Placental pericyte (primary cell): ENCODE data around the gene POLR3E. TPM values are rescaled to one million over a fixed set of nuclear protein-coding genes. Genes with fewer than 3 reads are reported as not detected.

Source experiments
- total RNA-seq: library from RNA; depleted of rRNA; stranded (reverse); fragments of >200 nt; gene quantifications from 2 replicates; pipeline ENCODE4 v1.2.3, GENCODE V29; 2012

Gene POLR3E, protein sequence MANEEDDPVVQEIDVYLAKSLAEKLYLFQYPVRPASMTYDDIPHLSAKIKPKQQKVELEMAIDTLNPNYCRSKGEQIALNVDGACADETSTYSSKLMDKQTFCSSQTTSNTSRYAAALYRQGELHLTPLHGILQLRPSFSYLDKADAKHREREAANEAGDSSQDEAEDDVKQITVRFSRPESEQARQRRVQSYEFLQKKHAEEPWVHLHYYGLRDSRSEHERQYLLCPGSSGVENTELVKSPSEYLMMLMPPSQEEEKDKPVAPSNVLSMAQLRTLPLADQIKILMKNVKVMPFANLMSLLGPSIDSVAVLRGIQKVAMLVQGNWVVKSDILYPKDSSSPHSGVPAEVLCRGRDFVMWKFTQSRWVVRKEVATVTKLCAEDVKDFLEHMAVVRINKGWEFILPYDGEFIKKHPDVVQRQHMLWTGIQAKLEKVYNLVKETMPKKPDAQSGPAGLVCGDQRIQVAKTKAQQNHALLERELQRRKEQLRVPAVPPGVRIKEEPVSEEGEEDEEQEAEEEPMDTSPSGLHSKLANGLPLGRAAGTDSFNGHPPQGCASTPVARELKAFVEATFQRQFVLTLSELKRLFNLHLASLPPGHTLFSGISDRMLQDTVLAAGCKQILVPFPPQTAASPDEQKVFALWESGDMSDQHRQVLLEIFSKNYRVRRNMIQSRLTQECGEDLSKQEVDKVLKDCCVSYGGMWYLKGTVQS
- 45.2 and 78.6 TPM in 2 replicates for total RNA-seq

DNA sequence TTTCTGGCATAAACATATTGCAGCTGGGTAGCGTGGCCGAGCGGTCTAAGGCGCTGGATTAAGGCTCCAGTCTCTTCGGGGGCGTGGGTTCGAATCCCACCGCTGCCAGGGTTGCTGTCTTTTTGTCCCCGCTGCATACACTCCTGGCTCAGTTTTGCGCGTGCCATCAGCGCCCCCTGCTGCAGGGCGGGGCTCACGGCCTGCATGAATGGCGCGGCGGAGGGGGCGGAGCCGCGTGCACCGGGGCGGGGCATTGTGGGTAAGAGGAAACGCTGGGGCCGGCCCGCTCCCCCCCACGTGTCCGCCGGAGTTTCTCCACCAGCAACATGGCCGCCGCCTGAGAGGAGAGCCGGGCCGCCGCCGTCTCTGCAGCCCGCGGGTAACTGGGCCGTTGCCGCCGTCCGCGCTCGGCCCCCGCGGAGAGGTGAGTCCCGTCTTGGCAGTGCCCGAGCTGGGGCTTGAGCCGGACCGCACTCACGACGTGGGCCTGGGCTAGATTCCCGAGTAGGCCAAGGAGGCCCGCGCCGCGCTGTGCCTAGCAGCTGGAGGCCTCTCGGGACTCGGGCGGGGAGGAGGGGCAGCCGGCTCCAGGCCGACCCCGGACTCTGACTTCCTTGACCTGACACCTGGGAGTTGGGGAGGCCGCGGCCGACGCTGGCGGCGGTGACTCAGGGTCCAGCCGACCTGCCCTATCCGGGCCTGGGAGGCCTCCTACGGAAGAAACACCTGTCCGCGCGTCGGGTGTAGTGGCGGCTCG is at the start of gene POLR3E:
Gene POLR3E, plus strand, starts transcription at position 296 of the 757 bp plus-strand sequence. CDS start 5,560 bp downstream, outside the sequence.

DNA sequence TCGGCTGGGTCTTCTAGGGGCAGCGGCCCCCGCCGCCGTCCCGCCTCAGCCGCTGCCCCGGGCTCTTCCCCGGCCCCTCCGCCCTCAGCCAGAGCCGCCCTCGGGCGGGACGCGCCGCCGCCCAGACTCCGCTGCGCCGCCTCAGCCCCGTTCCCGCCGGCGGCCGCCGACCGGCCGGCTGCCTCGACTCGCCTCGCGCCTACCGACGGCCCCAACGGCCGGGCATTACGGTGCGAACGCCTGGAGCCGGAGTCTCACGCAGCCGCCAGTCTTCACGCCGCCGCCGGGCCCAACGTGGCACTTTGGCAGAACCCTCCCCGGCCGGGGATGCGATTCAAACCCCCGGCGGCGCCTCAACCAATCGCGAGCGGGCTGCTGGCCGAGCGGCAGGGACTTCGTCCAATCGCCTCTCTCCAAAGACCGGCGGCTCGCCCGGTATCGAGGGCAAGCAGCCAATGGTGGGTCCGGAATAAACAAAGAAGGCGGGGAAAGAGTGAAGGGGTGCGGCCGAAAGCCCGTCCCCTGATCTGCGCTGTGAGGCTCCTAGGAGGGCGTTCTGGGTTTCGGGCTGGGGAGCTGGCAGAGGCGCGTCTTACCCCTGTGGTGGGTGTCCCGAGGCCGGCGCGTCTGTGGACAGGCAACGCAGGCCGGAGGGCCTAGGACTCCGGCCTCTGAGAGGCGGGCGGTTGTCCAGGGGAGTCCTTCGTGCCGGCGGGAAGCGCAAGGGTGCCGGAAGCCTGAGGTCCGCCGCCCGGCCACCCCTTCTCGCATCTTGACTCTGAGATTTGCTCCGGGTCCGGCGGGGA is 77.3 kb downstream of the POLR3E start, which contains the start of gene CDR2:
Gene CDR2, minus strand, starts transcription at position 309 of the 806 bp plus-strand sequence. CDS start 310 bp downstream, outside the sequence.

Other genes with a start within 250 kb of the POLR3E start
- gene VWA3A, start 204.9 kb upstream of the POLR3E start, total RNA-seq: 0.14 TPM in 1 of 2 replicates, not detected in the other
- under 0.01 TPM in 1 of 2 replicates, not detected in the other for gene SDR42E2, start 134.9 kb upstream of the POLR3E start, total RNA-seq
- gene EEF2K, start 91.1 kb upstream of the POLR3E start, total RNA-seq: 19.5 and 30.1 TPM in 2 replicates
- 36.1 and 61.9 TPM in 2 replicates for gene CDR2, start 77.2 kb downstream of the POLR3E start, total RNA-seq
- 87.9 and 94.3 TPM in 2 replicates for gene NPIPB5, start 213.5 kb downstream of the POLR3E start, total RNA-seq